ENCODE results near the gene RASSF8.

The RASSF8 gene

DNA sequence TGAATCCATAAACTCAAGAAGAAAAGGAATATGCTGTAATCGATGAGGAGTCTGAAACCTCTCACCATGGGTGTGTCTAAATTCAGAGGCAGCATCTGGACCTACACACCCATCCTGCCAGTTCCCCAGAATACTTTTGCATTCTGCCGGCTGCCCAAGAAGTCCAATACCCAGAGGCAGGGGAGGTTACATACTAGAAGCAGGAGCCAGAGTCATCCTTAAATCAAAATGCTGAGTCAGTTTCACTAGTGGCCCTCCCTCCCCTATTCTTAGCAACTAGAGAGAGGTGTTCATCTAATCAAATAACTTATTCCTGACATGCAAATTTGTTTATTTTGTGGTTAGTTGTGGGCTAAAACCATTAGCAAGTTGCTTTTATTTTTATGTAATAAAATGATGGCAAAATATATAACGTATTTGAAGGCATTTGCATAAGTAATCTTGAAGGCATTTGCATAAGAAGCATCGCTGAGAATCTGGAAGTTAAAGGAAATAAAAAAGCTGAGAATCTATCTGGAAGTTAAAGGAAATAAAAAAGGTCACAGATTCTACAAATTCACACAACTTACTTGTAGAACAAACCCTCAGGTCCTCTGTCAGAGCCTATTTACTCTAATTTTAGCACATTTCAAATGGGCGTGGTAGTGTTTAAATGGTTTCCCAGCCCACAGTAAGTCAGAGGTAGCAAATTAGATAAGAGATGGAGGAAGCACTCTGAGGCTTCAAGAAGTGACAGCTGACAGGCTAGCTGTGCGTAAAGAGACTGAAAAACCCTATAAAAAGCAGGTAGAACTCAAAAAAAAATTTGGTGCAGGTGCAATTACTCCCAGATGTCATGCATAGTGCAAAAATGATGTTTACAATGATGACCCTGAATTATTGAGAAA, 158.6 kb downstream of the RASSF8 start:
- peaks cover 22% of the 10 kb centered on the region for H3K4me1 ChIP-seq (ENCODE audit: control insufficient read depth, insufficient read depth, low read length, unreplicated experiment)
- H3K27me3 ChIP-seq (ENCODE audit: insufficient read depth, low read length) = no peaks in the 10 kb centered on the region
- H3K27ac ChIP-seq (ENCODE audit: low read depth, low read length) = no peak overlapping the region

GRCh38 chr12:26118308-26118707, 159.8 kb downstream of the RASSF8 start:
- Histone ChIP-seq H3K79me2 (ENCODE audit: control insufficient read depth, insufficient read depth, low read length, unreplicated experiment) (no peaks in the 10 kb centered on the region), H3K4me1 (ENCODE audit: control insufficient read depth, insufficient read depth, low read length, unreplicated experiment) (peaks cover 15% of the 10 kb centered on the region), H3K27ac (ENCODE audit: low read depth, low read length) (no peak overlapping the region), H2AFZ (ENCODE audit: low read length, unreplicated experiment) (no peak overlapping the region), H3K36me3 (ENCODE audit: insufficient read depth, low read length) (no peaks in the 10 kb centered on the region), H3K4me3 (ENCODE audit: low read depth, low read length) (no peak overlapping the region), H3K27me3 (ENCODE audit: insufficient read depth, low read length) (no peaks in the 10 kb centered on the region)

More for the DNA sequence above, 158.6 kb downstream of the RASSF8 start:
- H2AFZ ChIP-seq (ENCODE audit: low read length, unreplicated experiment) = no peak overlapping the region
- H3K4me3 ChIP-seq (ENCODE audit: low read depth, low read length) = no peak overlapping the region
- H3K36me3 ChIP-seq (ENCODE audit: insufficient read depth, low read length) = no peaks in the 10 kb centered on the region
- no peaks in the 10 kb centered on the region for H3K79me2 ChIP-seq (ENCODE audit: control insufficient read depth, insufficient read depth, low read length, unreplicated experiment)

GRCh38 chr12:26119391-26119989, 161.0 kb downstream of the RASSF8 start:
- no peak overlapping the region for H2AFZ ChIP-seq (ENCODE audit: low read length, unreplicated experiment)
- H3K79me2 ChIP-seq (ENCODE audit: control insufficient read depth, insufficient read depth, low read length, unreplicated experiment) = no peaks in the 10 kb centered on the region
- H3K36me3 ChIP-seq (ENCODE audit: insufficient read depth, low read length) = no peaks in the 10 kb centered on the region
- H3K27ac ChIP-seq (ENCODE audit: low read depth, low read length) = no peak overlapping the region
- H3K4me3 ChIP-seq (ENCODE audit: low read depth, low read length) = no peak overlapping the region
- peaks cover 10% of the 10 kb centered on the region for H3K4me1 ChIP-seq (ENCODE audit: control insufficient read depth, insufficient read depth, low read length, unreplicated experiment)
- no peaks in the 10 kb centered on the region for H3K27me3 ChIP-seq (ENCODE audit: insufficient read depth, low read length)

- no peaks in the 10 kb centered on the region for H3K36me3 ChIP-seq (ENCODE audit: insufficient read depth, low read length)
- H3K4me3 ChIP-seq (ENCODE audit: low read depth, low read length) = no peak overlapping the region
- no peak overlapping the region for H2AFZ ChIP-seq (ENCODE audit: low read length, unreplicated experiment)
- no peaks in the 10 kb centered on the region for H3K79me2 ChIP-seq (ENCODE audit: control insufficient read depth, insufficient read depth, low read length, unreplicated experiment)
- H3K4me1 ChIP-seq (ENCODE audit: control insufficient read depth, insufficient read depth, low read length, unreplicated experiment) = peaks cover 5% of the 10 kb centered on the region
- no peaks in the 10 kb centered on the region for H3K27me3 ChIP-seq (ENCODE audit: insufficient read depth, low read length)
- H3K27ac ChIP-seq (ENCODE audit: low read depth, low read length) = no peak overlapping the region
Measured at GRCh38 chr12:26120561-26121274, 162.2 kb downstream of the RASSF8 start.

DNA sequence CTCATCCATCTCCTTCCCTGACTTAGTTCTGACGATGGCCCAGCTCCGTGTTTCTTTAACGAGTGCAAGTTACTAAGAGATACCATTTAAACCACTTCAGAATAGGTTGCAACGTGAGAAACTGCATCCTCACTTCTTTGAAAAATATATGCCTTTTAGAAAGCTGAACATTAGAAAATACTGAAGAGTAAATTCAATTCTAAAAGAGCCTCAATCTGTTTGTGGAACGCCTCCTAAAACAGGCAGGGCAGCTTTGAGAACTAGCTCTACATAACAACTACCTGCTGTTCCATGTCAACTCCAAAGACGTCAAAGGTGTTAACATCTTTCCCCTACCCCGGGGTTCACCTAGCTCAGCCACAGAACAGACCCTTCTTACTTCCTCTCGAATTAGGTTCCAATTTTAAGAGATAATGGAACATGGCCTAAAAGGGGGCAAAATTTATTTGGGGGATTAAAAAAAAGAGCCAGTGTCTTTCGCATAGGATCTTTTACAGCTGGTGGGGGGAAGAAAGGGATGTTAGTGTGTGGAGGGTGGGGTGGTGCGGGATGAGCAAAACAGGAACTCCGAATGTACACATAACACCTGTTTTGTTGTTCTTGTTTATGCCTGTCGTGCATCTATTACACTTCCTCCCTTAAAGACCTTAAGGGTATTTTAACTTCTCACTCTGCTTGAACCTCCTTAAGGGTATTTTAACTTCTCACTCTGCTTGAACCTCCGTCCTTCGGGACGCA, 163.0 kb downstream of the RASSF8 start:
- Histone ChIP-seq H3K36me3 (ENCODE audit: insufficient read depth, low read length) (no peaks in the 10 kb centered on the region), H3K79me2 (ENCODE audit: control insufficient read depth, insufficient read depth, low read length, unreplicated experiment) (no peaks in the 10 kb centered on the region), H2AFZ (ENCODE audit: low read length, unreplicated experiment) (no peak overlapping the region), H3K4me3 (ENCODE audit: low read depth, low read length) (peak overlapping the region; percentile 92), H3K4me1 (ENCODE audit: control insufficient read depth, insufficient read depth, low read length, unreplicated experiment) (peaks cover 5% of the 10 kb centered on the region), H3K27ac (ENCODE audit: low read depth, low read length) (no peak overlapping the region), H3K27me3 (ENCODE audit: insufficient read depth, low read length) (no peaks in the 10 kb centered on the region)

DNA sequence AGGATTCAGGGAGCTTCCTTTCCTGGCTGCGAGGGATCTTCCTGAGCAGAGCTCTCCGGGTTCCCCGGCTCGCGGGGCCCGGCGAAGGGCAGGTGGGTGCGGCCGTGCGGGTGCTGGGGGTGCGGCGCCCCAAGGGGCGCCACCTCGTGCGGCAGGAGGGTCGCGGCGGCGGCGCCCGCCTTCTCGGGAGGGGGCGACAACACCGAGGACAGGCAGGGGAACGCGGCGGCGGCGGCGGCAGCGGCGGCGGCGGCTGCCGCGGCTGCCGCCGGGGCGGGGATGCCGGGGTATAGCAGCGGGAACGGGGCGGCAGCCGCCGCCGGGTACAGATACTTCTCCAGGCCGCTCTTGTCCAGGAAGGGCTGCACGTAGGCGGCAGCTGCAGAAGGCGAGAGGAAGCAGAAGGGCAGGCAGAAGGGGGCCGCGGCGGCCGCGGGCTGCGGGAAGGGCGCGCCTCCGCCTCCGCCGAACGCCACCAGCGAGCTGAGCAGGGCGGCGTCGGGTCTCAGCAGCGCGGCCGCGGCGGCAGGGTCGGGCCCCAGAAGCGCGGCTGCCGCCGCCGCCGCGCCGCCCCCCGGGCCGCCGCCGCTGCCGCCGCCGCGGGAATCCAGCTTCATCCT, 163.7 kb downstream of the RASSF8 start:
- Histone ChIP-seq H3K27ac (ENCODE audit: low read depth, low read length) (peak overlapping the region; percentile 20; the same call in 1 of the 2 replicates), H3K79me2 (ENCODE audit: control insufficient read depth, insufficient read depth, low read length, unreplicated experiment) (no peaks in the 10 kb centered on the region), H3K4me1 (ENCODE audit: control insufficient read depth, insufficient read depth, low read length, unreplicated experiment) (peaks cover 10% of the 10 kb centered on the region), H3K4me3 (ENCODE audit: low read depth, low read length) (peak overlapping the region; percentile 92), H3K27me3 (ENCODE audit: insufficient read depth, low read length) (no peaks in the 10 kb centered on the region), H2AFZ (ENCODE audit: low read length, unreplicated experiment) (no peak overlapping the region), H3K36me3 (ENCODE audit: insufficient read depth, low read length) (no peaks in the 10 kb centered on the region)

- peak overlapping the region; percentile 92 for H3K4me3 ChIP-seq (ENCODE audit: low read depth, low read length)
- no peaks in the 10 kb centered on the region for H3K79me2 ChIP-seq (ENCODE audit: control insufficient read depth, insufficient read depth, low read length, unreplicated experiment)
- H3K36me3 ChIP-seq (ENCODE audit: insufficient read depth, low read length) = no peaks in the 10 kb centered on the region
- H3K27ac ChIP-seq (ENCODE audit: low read depth, low read length) = peak overlapping the region; percentile 20; the same call in 1 of the 2 replicates
- peaks cover 13% of the 10 kb centered on the region for H3K4me1 ChIP-seq (ENCODE audit: control insufficient read depth, insufficient read depth, low read length, unreplicated experiment)
- no peaks in the 10 kb centered on the region for H3K27me3 ChIP-seq (ENCODE audit: insufficient read depth, low read length)
- H2AFZ ChIP-seq (ENCODE audit: low read length, unreplicated experiment) = peak overlapping the region; percentile 57
Measured at GRCh38 chr12:26122681-26123481, 164.4 kb downstream of the RASSF8 start.

GRCh38 chr12:26123482-26123980, 165.0 kb downstream of the RASSF8 start:
- H3K36me3 ChIP-seq (ENCODE audit: insufficient read depth, low read length) = no peaks in the 10 kb centered on the region
- peaks cover 20% of the 10 kb centered on the region for H3K4me1 ChIP-seq (ENCODE audit: control insufficient read depth, insufficient read depth, low read length, unreplicated experiment)
- H3K79me2 ChIP-seq (ENCODE audit: control insufficient read depth, insufficient read depth, low read length, unreplicated experiment) = no peaks in the 10 kb centered on the region
- no peaks in the 10 kb centered on the region for H3K27me3 ChIP-seq (ENCODE audit: insufficient read depth, low read length)
- no peak overlapping the region; the same call in 1 of the 2 replicates for H3K27ac ChIP-seq (ENCODE audit: low read depth, low read length)
- peak overlapping the region; percentile 92 for H3K4me3 ChIP-seq (ENCODE audit: low read depth, low read length)
- no peak overlapping the region for H2AFZ ChIP-seq (ENCODE audit: low read length, unreplicated experiment)
